ENCODE results near the gene ULBP2.
A peak's percentile ranks its signal among the peaks of the same experiment; 100 is the strongest.
"Not testable (repeated sequence)": the region's sequence is repeated elsewhere in the genome, so short reads cannot be mapped to it uniquely, and the experiment has no call there.

ULBP2 gene

GRCh38 chr6:149951096-149951495 lies 9.3 kb downstream of the ULBP2 start:
- no peak for DNase-seq (ENCODE audit: low read depth)

GRCh38 chr6:149951626-149952025 lies 9.8 kb downstream of the ULBP2 start:
- no peak for DNase-seq (ENCODE audit: low read depth)

GRCh38 chr6:149953390-149953789 lies 11.6 kb downstream of the ULBP2 start:
- not testable (repeated sequence) for DNase-seq (ENCODE audit: low read depth)

- not testable (repeated sequence) for DNase-seq (ENCODE audit: low read depth)
These were observed 12.1 kb downstream of the ULBP2 start for GRCh38 chr6:149953934-149954327.

- not testable (repeated sequence) for DNase-seq (ENCODE audit: low read depth)
These were observed 12.6 kb downstream of the ULBP2 start for GRCh38 chr6:149954328-149954983.

- not testable (repeated sequence) for DNase-seq (ENCODE audit: low read depth)
These were observed 13.3 kb downstream of the ULBP2 start for GRCh38 chr6:149954984-149955653.

GRCh38 chr6:149955654-149956317 lies 14.0 kb downstream of the ULBP2 start:
- not testable (repeated sequence) for DNase-seq (ENCODE audit: low read depth)

- DNase-seq (ENCODE audit: low read depth), result not testable (repeated sequence)
These were observed 16.3 kb downstream of the ULBP2 start for GRCh38 chr6:149958124-149958523.

GRCh38 chr6:149959806-149960205 lies 18.0 kb downstream of the ULBP2 start:
- not testable (repeated sequence) for DNase-seq (ENCODE audit: low read depth)

GRCh38 chr6:149960488-149960887 lies 18.7 kb downstream of the ULBP2 start:
- DNase-seq (ENCODE audit: low read depth), result no peak

GRCh38 chr6:149961728-149962425 lies 20.1 kb downstream of the ULBP2 start:
- DNase-seq (ENCODE audit: low read depth), result no peak

- DNase-seq (ENCODE audit: low read depth), result no peak
These were observed 20.8 kb downstream of the ULBP2 start for GRCh38 chr6:149962461-149963211.

GRCh38 chr6:149963212-149963461 lies 21.3 kb downstream of the ULBP2 start:
- no peak for DNase-seq (ENCODE audit: low read depth)

- peak; percentile 30 for DNase-seq (ENCODE audit: low read depth)
These were observed 21.9 kb downstream of the ULBP2 start, which contains the start of gene ULBP1 for GRCh38 chr6:149963462-149964307. Gene ULBP1 (plus strand): TSS chr6:149963943. CDS start chr6:149964050, 107 bp downstream.

GRCh38 chr6:149964308-149965193 lies 22.7 kb downstream of the ULBP2 start:
- no peak for DNase-seq (ENCODE audit: low read depth)

GRCh38 chr6:149965194-149966020 lies 23.6 kb downstream of the ULBP2 start:
- DNase-seq (ENCODE audit: low read depth), result no peak

GRCh38 chr6:149966319-149966718 lies 24.5 kb downstream of the ULBP2 start:
- DNase-seq (ENCODE audit: low read depth), result not testable (repeated sequence)

GRCh38 chr6:149967591-149967990 lies 25.8 kb downstream of the ULBP2 start:
- DNase-seq (ENCODE audit: low read depth), result no peak

- DNase-seq (ENCODE audit: low read depth), result not testable (repeated sequence)
These were observed 26.2 kb downstream of the ULBP2 start for GRCh38 chr6:149967999-149968398.
